ENCODE measurements around the gene MIER3. TPM values are rescaled to one million over a fixed set of nuclear protein-coding genes. Genes with fewer than 3 reads are reported as not detected.

Gene MIER3
- total RNA-seq, 4 donors from 2014 or later = 36.9 to 71.0 (median 48.8) TPM

GRCh38 chr5:56934325-56934724 lies 17.6 kb downstream of the MIER3 start:
- H3K9me3 ChIP-seq = no peaks in the 10 kb centered on the region
- H3K27ac ChIP-seq = no peak overlapping the region
- no peak for DNase-seq (ENCODE audit: low spot score in 2 of 2)
- no peak overlapping the region for H3K4me3 ChIP-seq
- H3K27me3 ChIP-seq = no peaks in the 10 kb centered on the region
- peaks cover 2 to 93% (median 12%) of the 10 kb centered on the region in 3 donors for H3K36me3 ChIP-seq
- 60 to 61% methylated on average over 1 of the region's 1 CpG for WGBS, 2 donors
- TF ChIP-seq CTCF (IDR thresholded peaks at IDR 0.05) = no peak
- no peak for TF ChIP-seq EP300 (IDR thresholded peaks at IDR 0.05)
- TF ChIP-seq POLR2A (IDR thresholded peaks at IDR 0.05) = no peak
- no peaks in the 10 kb centered on the region for H3K4me1 ChIP-seq

- peaks cover under 1 to 60% (median 16%) of the 10 kb centered on the region in 3 donors for H3K36me3 ChIP-seq
- H3K27me3 ChIP-seq = no peaks in the 10 kb centered on the region
- peaks cover 0 to 10% (median 2%) of the 10 kb centered on the region in 4 donors for H3K4me1 ChIP-seq
- H3K27ac ChIP-seq = no peak overlapping the region
- no peak for TF ChIP-seq CTCF (IDR thresholded peaks at IDR 0.05)
- TF ChIP-seq EP300 (IDR thresholded peaks at IDR 0.05) = no peak
- TF ChIP-seq POLR2A (IDR thresholded peaks at IDR 0.05) = no peak
- no peak for DNase-seq (ENCODE audit: low spot score in 2 of 2)
- no peak overlapping the region for H3K4me3 ChIP-seq
- WGBS, 2 donors = 95 to 99% methylated on average over 6 of the region's 6 CpGs
- no peaks in the 10 kb centered on the region for H3K9me3 ChIP-seq
Observed at GRCh38 chr5:56922922-56923321, 29.0 kb downstream of the MIER3 start.

- no peak overlapping the region for H3K27ac ChIP-seq
- TF ChIP-seq POLR2A (IDR thresholded peaks at IDR 0.05) (no peak), EP300 (IDR thresholded peaks at IDR 0.05) (no peak), CTCF (IDR thresholded peaks at IDR 0.05) (no peak)
- peaks cover 0 to 10% (median 2%) of the 10 kb centered on the region in 4 donors for H3K4me1 ChIP-seq
- no peak for DNase-seq (ENCODE audit: low spot score in 2 of 2)
- H3K36me3 ChIP-seq = peaks cover 0 to 36% (median 16%) of the 10 kb centered on the region in 3 donors
- H3K27me3 ChIP-seq = no peaks in the 10 kb centered on the region
- 34 to 39% methylated on average over 1 of the region's 1 CpG for WGBS, 2 donors
- H3K4me3 ChIP-seq = no peak overlapping the region
- no peaks in the 10 kb centered on the region for H3K9me3 ChIP-seq
Observed at GRCh38 chr5:56919942-56920662, 31.8 kb downstream of the MIER3 start.

GRCh38 chr5:56918054-56918453 lies 33.9 kb downstream of the MIER3 start:
- Histone ChIP-seq H3K27ac (no peak overlapping the region), H3K4me3 (no peak overlapping the region), H3K9me3 (no peaks in the 10 kb centered on the region), H3K4me1 (peaks cover 0 to 10% (median 2%) of the 10 kb centered on the region in 4 donors), H3K36me3 (peaks cover 0 to 15% (median 13%) of the 10 kb centered on the region in 3 donors), H3K27me3 (no peaks in the 10 kb centered on the region)
- 75 to 77% methylated on average over 2 of the region's 2 CpGs for WGBS, 2 donors
- TF ChIP-seq EP300 (IDR thresholded peaks at IDR 0.05) (no peak), CTCF (IDR thresholded peaks at IDR 0.05) (no peak), POLR2A (IDR thresholded peaks at IDR 0.05) (no peak)
- no peak for DNase-seq (ENCODE audit: low spot score in 2 of 2)

GRCh38 chr5:56917534-56917933 lies 34.4 kb downstream of the MIER3 start:
- Histone ChIP-seq H3K27me3 (no peaks in the 10 kb centered on the region), H3K4me1 (peaks cover 0 to 10% (median 2%) of the 10 kb centered on the region in 4 donors), H3K4me3 (no peak overlapping the region), H3K9me3 (no peaks in the 10 kb centered on the region), H3K36me3 (peaks cover 0 to 10% (median 8%) of the 10 kb centered on the region in 3 donors), H3K27ac (no peak overlapping the region)
- WGBS, 2 donors = 65 to 81% methylated on average over 2 of the region's 2 CpGs
- no peak for TF ChIP-seq CTCF (IDR thresholded peaks at IDR 0.05)
- TF ChIP-seq POLR2A (IDR thresholded peaks at IDR 0.05) = no peak
- TF ChIP-seq EP300 (IDR thresholded peaks at IDR 0.05) = no peak
- DNase-seq (ENCODE audit: low spot score in 2 of 2) = no peak

All from tibial nerve (tissue), 4 donors.